CD4-positive, alpha-beta T cell treated with Interferon gamma for 1 hour (primary cell): ENCODE results near the gene YPEL3.
"Not testable (repeated sequence)": the region's sequence is repeated elsewhere in the genome, so short reads cannot be mapped to it uniquely, and the experiment has no call there.

ENCODE experiments used
- DNase-seq: peaks from one replicate; pipeline ENCODE4 v3.0.0-alpha.2; 2020

Gene YPEL3, protein sequence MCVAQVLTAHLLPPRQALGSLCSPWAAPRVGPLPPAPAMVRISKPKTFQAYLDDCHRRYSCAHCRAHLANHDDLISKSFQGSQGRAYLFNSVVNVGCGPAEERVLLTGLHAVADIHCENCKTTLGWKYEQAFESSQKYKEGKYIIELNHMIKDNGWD

DNA sequence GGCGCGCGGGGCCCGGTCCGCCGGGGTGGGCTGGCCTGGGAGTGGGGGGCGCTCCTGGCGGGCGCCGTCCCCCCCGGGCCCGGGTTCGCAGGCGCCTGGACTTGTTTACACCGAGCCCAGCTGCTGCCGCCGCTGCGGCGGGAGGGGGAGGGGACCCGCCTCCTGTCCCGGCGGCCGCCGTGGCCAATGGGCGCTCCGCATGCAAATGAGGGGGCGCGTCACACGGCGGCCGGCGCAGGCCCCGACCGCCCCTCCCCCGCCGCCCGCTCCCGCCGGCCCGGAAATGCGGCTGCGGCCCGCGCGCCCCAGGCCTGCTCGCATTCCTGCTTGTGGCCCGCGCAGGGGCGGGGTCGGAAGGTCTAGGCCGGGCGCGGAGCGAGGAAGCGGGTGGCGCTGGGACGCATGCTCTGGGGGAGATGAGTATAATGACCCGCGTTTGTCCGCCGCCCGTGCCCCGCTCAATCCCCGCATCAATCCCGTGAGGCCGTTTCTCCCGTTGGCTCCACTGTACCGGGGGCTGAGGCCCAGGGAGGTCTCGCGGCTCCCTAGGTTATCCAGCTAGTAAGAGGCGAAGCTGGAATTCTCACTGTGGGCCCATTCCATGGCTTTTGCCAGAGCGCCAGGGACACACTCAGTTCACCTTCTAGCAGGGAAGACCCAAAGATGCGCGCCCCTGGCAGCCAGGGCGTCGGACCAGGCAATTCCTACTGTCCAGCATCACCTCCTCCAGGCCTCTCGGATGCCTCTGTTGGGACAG is at the start of gene YPEL3:
YPEL3 (minus strand) TSS at position 109 of the 757 bp plus-strand sequence. CDS start 731 bp downstream, outside the sequence.
- peak; percentile 91 for DNase-seq

DNA sequence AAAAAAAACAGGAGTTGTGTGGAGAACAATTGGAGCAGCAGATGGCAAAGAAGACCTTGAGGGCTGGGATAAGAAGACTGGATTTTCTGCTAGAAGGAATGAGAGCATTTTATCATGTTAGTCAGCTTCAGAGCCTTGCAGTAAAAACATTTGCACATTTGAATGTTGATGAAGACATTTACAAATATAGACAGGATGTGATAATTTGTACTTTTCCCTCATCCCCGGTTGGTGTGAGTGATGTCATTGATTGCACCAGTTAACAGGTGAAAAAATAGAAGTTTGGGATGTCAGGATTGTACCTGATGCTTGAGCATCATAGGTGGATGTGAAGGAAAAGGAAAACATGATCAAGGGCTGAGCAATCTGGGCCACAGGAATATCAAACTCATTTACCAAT is 49.6 kb upstream of the YPEL3 start:
- DNase-seq: no peak

DNA sequence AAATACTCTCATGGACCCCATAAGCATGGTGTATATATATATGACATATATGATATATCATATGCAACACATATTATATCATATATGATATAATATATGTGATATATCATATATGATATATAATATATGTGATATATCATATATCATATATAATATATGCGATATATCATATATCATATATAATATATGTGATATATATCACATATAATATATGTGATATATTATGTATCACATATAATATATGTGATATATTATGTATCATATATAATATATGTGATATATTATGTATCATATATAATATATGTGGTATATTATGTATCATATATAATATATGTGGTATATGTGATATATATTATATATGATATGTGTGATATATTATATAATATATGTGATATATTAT is 48.9 kb upstream of the YPEL3 start:
- no peak for DNase-seq

DNA sequence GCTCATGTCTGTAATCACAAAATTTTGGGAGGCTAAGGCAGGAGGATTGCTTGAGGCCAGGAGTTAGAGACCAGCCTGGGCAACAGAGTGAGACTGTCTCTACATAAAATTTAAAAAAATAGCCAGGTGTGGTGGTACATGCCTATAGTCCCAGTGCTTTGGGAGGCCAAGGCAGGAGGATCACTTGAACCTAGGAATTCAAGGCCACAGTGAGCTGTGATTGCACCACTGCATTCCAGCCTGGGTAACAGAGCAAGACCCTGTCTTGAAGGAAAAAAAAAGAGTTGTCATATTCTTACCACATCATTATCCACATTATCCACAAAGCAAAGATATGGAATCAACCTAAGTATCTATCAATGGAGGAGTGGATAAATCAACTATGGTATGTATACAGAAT is 48.0 kb upstream of the YPEL3 start:
- no peak for DNase-seq

DNA sequence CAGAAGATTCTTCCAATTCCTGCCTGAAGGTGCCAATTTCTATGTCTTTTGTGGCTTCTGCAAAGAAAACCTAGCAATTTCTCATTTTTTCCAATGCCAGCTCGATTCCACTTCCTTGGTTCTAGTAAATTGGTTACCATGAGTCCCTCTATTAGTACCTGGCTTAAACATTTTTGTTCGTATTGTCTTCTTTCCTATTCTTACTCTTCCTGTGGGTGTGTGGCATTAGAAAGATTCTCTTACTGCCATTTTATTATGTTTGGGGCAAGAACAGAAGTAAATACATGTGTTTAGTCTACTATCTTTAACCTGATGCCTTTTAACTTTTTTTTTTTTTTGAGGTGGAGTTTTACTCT is 47.3 kb upstream of the YPEL3 start:
- DNase-seq: no peak

DNA sequence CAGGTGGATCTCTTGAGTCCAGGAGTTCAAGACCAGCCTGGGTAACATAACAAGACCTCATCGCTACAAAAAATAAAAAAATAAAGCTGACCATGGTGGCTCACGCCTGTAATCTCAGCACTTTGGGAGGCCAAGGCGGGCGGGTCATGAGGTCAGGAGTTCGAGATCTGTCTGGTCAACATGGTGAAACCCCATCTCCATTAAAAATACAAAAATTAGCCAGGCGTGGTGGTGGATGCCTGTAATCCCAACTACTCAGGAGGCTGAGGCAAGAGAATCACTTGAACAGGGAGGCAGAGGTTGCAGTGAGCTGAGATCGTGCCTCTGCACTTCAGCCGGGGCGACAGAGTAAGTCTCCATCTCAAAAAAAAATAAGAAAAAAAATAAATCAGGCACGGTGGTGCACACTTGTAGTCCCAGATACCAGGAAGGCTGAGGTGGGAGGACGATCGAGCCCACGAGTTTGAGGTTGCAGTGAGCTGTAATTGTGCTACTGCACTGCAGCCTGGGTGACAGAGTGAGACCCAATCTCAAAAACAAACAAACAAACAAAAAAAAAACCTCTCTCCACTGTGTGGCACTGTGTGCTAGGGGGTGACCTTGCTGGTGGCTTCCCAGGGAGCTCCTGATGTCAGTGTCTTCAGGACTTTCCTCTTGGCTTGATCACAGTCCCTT is 46.8 kb upstream of the YPEL3 start:
- peak; percentile 20 for DNase-seq

DNA sequence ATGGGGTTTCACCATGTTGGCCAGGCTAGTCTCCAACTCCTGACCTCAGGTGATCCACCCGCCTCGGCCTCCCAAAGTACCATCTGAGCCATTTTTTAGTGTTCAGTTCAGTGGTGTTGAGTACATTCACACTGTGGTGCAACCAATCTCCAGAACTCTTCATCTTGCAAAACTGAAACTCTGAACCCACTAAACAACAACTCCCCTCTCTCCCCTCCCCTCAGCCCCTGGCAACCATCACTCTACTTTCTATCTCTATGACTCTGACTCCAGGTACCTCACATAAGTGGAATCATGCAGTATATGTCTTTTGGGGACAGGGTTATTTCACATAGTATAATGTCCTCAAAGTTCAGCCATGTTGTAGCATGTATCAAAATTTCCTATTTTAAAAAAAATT is 45.7 kb upstream of the YPEL3 start:
- DNase-seq: no peak

DNA sequence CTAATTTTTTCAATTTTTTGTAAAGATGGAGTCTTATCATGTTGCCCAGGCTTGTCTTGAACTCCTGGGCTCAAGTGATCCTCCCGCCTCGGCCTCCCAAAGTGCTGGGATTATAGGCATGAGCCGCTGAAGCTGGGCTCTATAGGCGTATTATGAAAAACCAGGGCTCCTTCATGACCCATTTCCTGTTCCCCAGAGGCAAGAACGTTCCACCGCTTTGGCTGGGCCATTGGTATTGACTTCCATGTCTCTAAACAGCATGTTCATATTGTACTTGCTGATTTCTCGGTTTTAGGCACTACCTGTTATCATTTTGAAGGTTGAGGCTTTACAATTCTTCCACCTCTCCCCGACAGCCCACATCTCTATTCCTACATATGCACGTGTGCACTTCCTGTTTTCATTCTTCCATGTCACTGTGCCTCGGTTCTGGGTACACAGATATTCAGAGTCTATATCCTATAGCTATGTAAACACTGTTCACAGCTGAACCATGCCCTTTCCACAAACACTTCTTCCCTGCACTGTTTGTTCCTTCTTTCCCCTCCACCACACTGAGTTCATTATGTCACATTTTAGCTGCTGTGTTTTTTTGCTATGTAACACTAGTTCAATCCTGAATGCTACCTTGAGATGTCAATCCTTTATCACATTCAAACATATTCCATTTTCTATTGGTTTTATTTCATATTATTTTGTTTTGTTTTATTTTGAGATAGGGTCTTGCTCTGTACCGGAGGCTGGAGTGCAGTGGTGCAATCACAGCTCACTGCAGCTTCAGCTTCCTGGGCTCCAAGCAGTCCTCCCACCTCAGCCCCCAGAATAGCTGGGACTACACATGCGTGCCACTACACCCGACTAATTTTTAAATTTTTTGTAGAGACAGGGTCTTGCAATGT is 43.8 kb upstream of the YPEL3 start:
- no peak for DNase-seq

DNA sequence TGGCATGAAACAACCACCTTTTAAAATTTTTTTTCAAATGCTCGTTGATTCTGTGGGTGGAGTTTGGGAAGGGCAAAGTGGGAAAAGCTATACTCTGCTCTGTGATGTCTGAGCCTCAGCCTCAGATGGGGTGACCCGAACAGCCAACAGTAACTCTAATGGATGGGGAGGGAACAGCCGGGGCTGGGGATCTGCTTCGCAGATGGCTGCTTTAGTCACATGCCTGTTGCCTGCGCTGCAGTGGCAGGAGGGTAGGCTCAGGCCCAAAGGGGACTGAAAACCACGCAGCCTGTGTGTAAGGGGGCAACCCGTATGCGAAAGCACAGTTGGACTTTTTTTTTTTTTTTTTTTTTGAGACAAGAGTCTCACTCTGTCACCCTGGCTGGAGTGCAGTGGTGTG is 41.9 kb upstream of the YPEL3 start:
- DNase-seq: no peak

DNA sequence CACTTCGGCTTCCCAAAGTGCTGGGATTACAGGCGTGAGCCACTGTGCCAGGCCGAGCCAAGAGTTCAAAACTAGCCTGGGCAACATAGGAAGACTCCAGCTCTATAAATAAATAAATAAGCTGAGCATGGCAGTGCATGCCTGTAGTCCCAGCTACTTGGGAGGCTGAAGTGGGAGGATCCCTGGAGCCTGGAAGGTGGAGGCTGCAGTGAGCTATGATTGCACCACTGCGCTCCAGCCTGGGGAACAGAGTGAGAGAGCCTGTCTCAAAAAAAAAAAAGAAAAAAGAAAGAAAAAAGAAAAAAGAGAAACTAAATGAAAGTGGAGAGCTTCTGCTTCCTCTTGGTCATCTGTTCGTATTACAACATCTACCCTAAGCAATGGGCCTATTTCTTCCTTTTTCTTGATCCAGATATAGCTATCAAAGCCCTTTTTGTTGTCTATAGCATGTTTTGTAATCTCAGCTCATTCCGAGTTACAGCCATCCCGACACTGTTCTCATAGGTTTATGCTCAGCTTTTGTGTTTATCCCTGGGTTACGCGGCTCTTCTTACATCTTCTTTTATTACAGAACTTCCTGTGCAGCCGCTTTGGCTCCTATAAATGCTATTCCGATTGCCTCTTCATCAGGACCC is 41.1 kb upstream of the YPEL3 start:
- no peak for DNase-seq

DNA sequence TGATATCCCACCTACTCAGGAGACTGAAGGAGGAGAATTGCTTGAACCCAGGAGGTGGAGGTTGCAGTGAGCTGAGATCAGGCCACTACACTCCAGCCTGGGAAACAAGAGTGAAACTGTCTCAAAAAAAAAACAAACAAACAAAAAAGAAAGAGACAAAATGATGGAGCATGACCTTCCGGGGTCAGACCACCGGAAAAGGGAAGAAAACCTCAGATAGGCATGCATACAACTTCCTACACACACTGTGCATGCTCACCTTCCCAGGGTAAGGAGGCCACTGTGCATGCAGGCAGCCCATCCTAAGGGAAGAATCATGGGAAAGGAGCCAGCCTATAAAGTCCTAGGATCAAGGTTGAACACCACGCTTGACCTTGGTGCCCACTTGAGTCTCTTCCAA is 36.6 kb upstream of the YPEL3 start:
- no peak for DNase-seq

DNA sequence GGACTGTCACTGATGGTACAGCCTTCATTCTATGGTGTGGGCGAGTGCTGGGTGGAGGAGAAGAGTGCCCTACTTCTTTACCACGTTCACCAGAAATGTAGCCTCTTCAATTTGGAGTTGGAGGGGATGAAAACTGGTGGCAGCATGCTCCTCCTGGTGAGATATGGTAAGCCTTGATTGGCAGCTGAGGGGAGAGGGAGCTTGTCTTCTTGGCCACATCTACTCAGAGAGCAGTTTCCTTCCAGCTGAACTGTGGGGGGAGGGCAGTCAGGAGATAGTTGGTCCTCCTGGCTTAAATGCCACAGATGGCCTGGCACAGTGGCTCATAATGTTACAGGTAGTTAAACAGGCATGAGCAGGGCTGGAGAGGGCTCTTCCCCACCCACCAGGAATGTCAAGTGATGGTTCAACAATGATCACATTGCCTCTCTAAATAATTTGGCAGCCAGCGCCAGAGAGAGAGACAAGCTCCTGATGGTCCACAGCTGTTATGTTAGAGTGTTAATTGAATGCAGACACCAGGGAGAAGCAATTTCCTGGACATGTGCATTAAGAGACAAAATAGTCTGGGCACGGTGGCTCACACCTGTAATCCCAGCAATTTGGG is 36.0 kb upstream of the YPEL3 start:
- no peak for DNase-seq

DNA sequence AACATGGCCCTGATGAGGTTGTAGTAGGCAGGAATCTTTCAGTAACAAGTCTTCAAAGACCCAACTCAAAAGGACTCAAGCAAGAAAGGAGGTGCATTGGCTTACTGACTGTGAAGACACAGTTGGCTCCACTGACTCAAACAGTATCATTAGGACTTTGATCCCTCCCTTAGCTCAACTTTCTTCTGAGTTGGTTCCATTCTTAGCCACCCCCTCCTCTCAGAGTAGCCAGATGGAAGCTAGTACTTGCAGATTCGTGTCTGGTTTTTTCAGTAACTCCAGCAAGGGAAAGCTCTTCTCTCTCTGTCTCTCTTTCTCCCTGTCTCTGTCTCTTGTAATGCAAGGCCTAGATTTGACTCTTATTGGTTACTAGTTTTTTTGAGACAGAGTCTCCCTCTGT is 32.0 kb upstream of the YPEL3 start:
- no peak for DNase-seq

DNA sequence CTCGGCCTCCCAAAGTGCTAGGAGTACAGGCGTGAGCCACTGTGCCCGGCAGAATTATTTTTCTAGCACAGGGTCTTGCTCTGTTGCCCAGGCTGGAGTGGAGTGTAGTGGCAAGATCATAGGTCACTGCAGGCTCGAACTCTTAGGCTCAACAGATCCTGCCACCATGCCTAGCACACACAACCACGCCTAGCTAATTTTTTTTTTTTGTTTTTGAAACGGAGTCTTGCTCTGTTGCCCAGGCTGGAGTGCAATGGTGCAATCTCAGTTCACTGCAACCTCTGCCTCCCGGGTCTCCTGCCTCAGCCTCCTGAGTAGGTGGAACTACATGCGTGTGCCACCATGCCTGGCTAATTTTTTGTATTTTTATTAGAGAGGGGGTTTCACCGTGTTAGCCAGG is 29.7 kb upstream of the YPEL3 start:
- not testable (repeated sequence) for DNase-seq

DNA sequence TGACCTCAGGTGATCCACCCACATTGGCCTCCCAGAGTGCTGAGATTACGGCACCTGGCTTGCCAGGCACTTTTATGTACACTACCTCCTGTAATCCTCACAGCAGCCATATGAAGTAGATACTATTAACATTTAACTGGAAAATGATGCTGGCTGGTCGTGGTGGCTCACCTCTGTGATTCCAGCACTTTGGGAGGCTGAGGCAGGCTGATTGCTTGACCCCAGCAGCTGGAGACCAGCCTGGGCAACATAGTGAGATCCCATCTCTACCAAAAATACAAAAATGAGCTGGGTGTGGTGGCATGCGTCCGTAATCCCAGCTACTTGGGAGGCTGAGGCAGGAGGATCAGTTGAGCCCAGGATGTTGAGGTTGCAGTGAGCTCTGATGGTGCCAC is 29.0 kb upstream of the YPEL3 start:
- DNase-seq: no peak

DNA sequence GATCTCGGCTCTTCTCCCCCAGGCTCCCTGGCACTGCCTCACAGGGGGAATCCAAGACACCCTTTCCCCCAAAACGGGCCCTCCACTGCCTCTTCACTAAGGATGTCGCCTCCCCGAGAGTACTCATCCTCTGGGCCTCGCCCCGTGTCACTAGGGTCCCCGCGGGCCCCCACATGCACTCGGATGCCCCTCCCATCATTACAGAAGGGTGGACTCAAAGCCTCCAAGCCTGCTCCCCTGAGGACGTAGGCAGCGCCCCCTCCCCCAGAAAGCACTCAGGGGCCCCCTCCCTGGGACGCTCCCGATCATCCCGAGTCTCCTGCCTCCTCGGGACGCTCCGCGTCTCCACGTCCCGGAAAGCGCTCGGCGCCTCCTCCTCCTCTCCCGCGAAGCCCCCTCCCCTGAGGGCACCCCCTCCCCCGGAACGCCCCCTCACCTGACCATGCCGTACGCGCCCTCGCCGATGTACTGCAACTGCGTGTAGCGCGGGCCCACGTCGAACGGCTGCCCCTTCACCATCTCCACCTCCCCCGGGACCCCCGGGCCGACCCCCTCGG is 26.7 kb upstream of the YPEL3 start:
- DNase-seq: no peak

DNA sequence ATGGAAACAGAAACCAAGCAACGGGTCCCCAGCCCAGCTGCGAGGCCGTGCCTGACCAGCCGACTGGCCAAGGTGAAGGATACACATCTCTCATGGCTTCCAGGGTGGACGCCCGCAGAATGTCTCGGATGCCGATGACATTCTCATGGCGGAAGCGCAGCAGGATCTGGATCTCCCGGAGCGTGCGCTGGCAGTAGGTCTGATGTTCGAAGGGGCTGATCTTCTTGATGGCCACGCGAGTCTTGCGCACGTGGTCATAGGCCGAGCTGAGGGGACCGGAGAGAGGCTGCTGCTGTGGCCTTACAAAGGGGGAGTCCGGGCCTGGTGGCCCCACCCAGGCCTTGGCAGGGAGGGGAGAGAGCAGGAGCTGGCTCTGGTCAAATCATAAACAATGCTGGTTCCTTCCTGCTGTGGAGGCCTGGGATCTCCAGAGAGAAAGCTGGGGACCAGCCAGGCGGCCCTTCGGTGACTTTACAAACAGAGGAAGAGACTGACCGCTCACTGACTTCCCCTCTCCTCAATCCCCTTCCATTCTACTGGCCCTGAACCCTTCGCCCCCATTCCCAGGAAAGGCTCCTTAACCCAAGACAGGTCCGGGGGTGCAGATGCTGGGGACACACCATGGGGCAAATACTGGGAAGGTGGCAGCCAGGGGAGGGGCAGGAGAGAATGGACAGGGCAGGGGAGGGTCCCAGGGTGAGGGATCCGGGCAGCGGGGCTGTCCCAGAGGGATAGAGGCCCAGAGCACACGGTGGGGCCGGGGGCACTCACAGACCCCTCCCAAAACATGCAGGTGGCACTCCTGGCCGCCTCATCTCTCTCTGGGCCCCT is 25.9 kb upstream of the YPEL3 start:
- no peak for DNase-seq

DNA sequence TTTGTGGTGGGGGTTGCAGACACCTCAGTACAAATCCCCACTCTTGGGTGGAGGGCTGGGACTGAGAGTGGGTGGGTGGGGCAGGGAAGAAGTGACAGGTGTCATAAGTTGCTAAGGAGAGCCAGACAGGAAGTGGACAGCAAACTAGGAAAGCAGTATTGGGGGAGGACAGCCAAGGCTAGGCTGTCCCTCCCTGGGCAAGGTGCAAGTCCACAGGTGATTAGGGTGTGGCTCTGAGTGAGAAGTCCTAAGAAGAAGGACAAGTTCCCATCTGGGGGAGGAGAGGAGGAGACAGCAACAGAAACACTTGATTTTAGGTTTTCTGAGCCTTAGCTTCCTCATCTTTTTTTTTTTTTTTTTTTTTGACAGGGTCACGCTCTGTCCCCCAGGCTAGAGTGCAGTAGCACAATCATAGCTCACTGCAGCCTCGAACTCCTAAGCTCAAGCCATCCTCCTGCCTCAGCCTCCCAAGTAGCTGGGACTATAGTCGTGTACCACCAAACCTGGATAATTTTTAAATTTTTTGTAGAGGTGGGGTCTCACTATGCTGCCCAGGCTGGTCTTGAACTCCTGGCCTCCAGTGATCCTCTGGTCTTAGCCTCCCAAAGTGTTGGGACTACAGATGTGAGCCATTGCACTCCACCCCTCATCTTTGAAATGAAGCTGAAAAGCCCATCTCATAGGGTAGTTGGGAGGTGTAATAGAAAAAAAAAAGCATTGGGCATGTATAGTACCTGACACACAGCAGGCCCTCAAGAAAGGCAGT is 24.5 kb upstream of the YPEL3 start:
- no peak for DNase-seq

DNA sequence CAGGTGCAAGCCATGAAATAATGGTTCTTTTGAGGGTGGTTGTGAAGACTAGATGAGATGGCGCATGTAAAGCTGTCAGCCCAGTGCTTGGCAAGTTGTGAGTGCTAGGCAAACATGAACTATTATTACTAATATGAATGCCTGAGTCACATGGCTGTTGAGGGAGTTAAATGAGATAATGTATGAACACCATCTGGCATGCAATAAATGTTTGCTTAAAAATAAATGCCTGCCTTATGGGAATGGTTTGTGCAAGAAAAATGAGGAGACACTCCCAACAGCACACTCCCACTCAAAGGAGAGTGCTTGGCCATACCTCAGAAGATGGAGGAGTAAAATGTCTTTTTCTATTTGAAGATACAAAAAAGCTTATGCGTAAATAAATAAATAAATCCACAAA is 23.4 kb upstream of the YPEL3 start:
- DNase-seq: no peak

DNA sequence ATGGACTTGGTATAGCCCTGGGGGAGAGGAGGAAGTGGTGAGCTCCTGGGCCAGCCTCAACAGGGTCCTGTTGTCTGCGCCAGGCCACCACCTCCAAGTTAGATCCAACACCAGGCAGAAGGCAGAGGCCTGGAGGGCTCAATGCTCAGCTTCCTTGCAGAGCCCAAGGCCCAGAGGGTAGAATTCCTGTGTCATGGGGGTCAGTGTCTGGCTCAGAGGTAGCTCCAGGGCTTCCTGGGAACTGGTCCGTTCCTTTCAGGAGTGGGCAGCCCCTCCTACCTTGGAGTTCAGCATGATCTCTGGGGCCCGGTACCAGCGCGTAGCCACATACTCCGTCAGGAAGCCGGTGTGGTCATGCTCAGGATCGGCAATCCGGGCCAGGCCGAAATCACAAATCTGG is 21.8 kb upstream of the YPEL3 start:
- no peak for DNase-seq
